HFFc6 (cell line): ENCODE results near the gene TMEM245. TPM values are rescaled to one million over a fixed set of nuclear protein-coding genes. Genes with fewer than 3 reads are reported as not detected.
A peak's percentile ranks its signal among the peaks of the same experiment; 100 is the strongest.

ENCODE experiments used
- DNase-seq: peaks from one replicate; pipeline ENCODE4 v3.0.0-alpha.2; 2018
- H3K27ac Mint-ChIP-seq: 2 replicates; pipeline ENCODE4 v1.8.0; 2020; ENCODE audit warnings: mild to moderate bottlenecking, mixed read lengths
- H3K27me3 Mint-ChIP-seq: 2 replicates; pipeline ENCODE4 v1.8.0; 2021; ENCODE audit warnings: mild to moderate bottlenecking, moderate library complexity, mixed read lengths; ENCODE audit not compliant: insufficient read depth
- H3K36me3 Mint-ChIP-seq: 2 replicates; pipeline ENCODE4 v1.8.0; 2021; ENCODE audit warnings: low read depth, mixed read lengths
- H3K4me1 Mint-ChIP-seq: 2 replicates; pipeline ENCODE4 v1.8.0; 2020; ENCODE audit warnings: low read depth, mixed read lengths
- H3K4me3 Mint-ChIP-seq: 2 replicates; pipeline ENCODE4 v1.8.0; 2020; ENCODE audit warnings: mild to moderate bottlenecking, moderate library complexity, mixed read lengths
- H3K9me3 Mint-ChIP-seq: 2 replicates; pipeline ENCODE4 v1.8.0; 2020; ENCODE audit warnings: mild to moderate bottlenecking, mixed read lengths
- total RNA-seq, 6 experiments: library from RNA; stranded (reverse); fragmentation: NEBNext Ultra II Directional; extraction: Animal tissue kit (Norgen Biotek cat#: 25700); gene quantifications; 2 replicates in 1 of 6; 3 replicates in 5 of 6; pipeline ENCODE4 v1.2.3, GENCODE V29; 2021
- TF ChIP-seq, protein P1 (sequence below): fragments of 200-600 bp; sonication (generic); IDR thresholded peaks from 2 replicates; pipeline ENCODE4 v1.5.0; 2021; ENCODE audit warnings: antibody characterized with exemption, mild to moderate bottlenecking

The TMEM245 gene
- total RNA-seq, 6 experiments from 2014 or later: 52.1 to 61.8 (median 57.4) TPM

GRCh38 chr9:109122726-109123621, 3.2 kb upstream of the TMEM245 start:
- no peaks in the 10 kb centered on the region for H3K9me3 Mint-ChIP-seq
- H3K36me3 Mint-ChIP-seq: peaks cover under 1% of the 10 kb centered on the region; the same call in 1 of the 2 replicates
- no peaks in the 10 kb centered on the region; the same call in 1 of the 2 replicates for H3K27me3 Mint-ChIP-seq
- H3K4me3 Mint-ChIP-seq: no peak overlapping the region
- TF ChIP-seq, protein P1, sequence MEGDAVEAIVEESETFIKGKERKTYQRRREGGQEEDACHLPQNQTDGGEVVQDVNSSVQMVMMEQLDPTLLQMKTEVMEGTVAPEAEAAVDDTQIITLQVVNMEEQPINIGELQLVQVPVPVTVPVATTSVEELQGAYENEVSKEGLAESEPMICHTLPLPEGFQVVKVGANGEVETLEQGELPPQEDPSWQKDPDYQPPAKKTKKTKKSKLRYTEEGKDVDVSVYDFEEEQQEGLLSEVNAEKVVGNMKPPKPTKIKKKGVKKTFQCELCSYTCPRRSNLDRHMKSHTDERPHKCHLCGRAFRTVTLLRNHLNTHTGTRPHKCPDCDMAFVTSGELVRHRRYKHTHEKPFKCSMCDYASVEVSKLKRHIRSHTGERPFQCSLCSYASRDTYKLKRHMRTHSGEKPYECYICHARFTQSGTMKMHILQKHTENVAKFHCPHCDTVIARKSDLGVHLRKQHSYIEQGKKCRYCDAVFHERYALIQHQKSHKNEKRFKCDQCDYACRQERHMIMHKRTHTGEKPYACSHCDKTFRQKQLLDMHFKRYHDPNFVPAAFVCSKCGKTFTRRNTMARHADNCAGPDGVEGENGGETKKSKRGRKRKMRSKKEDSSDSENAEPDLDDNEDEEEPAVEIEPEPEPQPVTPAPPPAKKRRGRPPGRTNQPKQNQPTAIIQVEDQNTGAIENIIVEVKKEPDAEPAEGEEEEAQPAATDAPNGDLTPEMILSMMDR: no peak
- no peak overlapping the region for H3K27ac Mint-ChIP-seq
- no peak for DNase-seq
- peaks cover 14% of the 10 kb centered on the region for H3K4me1 Mint-ChIP-seq

- no peaks in the 10 kb centered on the region for H3K9me3 Mint-ChIP-seq
- TF ChIP-seq, protein P1: no peak
- DNase-seq: no peak
- H3K36me3 Mint-ChIP-seq: peaks cover 9% of the 10 kb centered on the region
- peaks cover 28% of the 10 kb centered on the region for H3K4me1 Mint-ChIP-seq
- no peak overlapping the region for H3K4me3 Mint-ChIP-seq
- H3K27me3 Mint-ChIP-seq: no peaks in the 10 kb centered on the region; the same call in 1 of the 2 replicates
- no peak overlapping the region for H3K27ac Mint-ChIP-seq
Observed at GRCh38 chr9:109121232-109121796, 1.6 kb upstream of the TMEM245 start.

- TF ChIP-seq, protein P1: no peak
- DNase-seq: no peak
- H3K27ac Mint-ChIP-seq: peak overlapping the region; percentile 26; the same call in 1 of the 2 replicates
Observed at GRCh38 chr9:109120204-109120789, 550 bp upstream of the TMEM245 start.

GRCh38 chr9:109118808-109119438, 824 bp downstream of the TMEM245 start:
- H3K4me1 Mint-ChIP-seq: peaks cover 51% of the 10 kb centered on the region
- H3K27me3 Mint-ChIP-seq: no peaks in the 10 kb centered on the region; the same call in 1 of the 2 replicates
- H3K9me3 Mint-ChIP-seq: no peaks in the 10 kb centered on the region

More at GRCh38 chr9:109120204-109120789, 550 bp upstream of the TMEM245 start:
- Mint-ChIP-seq H3K27me3 (no peaks in the 10 kb centered on the region; the same call in 1 of the 2 replicates), H3K4me1 (peaks cover 37% of the 10 kb centered on the region), H3K4me3 (peak overlapping the region; percentile 97), H3K36me3 (peaks cover 9% of the 10 kb centered on the region), H3K9me3 (no peaks in the 10 kb centered on the region)

More at GRCh38 chr9:109118808-109119438, 824 bp downstream of the TMEM245 start:
- no peak for DNase-seq
- TF ChIP-seq, protein P1: no peak
- Mint-ChIP-seq H3K36me3 (peaks cover 9% of the 10 kb centered on the region), H3K27ac (peak overlapping the region; percentile 66), H3K4me3 (peak overlapping the region; percentile 97)
